HEK293 (cell line): ENCODE results near the gene STUM.

Experiments used
- CTCF ChIA-PET: fragments of 350-600 bp; formaldehyde crosslinking; extraction: SDS; loops from one replicate; lab custom pipeline; 2021; ENCODE audit warnings: antibody characterized with exemption; lab: Yijun Ruan, JAX
- POLR2A ChIA-PET: fragments of 300-600 bp; formaldehyde crosslinking; extraction: SDS; loops from one replicate; lab custom pipeline; 2020; ENCODE audit warnings: antibody characterized with exemption, inconsistent platforms; lab: Yijun Ruan, JAX
- H3K27ac ChIP-seq: fragments of 200-500 bp; sonication (Bioruptor generic); 2 replicates; pipeline ENCODE4 v1.5.1; 2014; ENCODE audit warnings: low read depth, low read length, control low read depth, inconsistent platforms; ENCODE audit errors: extremely low read depth
- H3K36me3 ChIP-seq, 2 experiments: fragments of 200-500 bp in 1 of 2; sonication (Bioruptor generic) in 1 of 2; 1 replicate in 1 of 2; 2 replicates in 1 of 2; pipeline ENCODE4 v1.5.1; 2014 to 2017; ENCODE audit warnings: inconsistent platforms in 2 of 2, low read length in 2 of 2; ENCODE audit not compliant: control insufficient read depth in 2 of 2, insufficient read depth in 1 of 2
- H3K4me1 ChIP-seq: fragments of 200-500 bp; sonication (Bioruptor generic); 2 replicates; pipeline ENCODE4 v1.5.1; 2014; ENCODE audit warnings: mild to moderate bottlenecking, low read length, inconsistent platforms; ENCODE audit not compliant: control insufficient read depth, insufficient read depth
- H3K4me3 ChIP-seq: 2 replicates; pipeline ENCODE4 v1.5.1; 2011; ENCODE audit warnings: low read depth, mild to moderate bottlenecking, control low read depth, low read length, moderate library complexity
- H3K9me3 ChIP-seq: fragments of 200-500 bp; sonication (Bioruptor generic); 2 replicates; pipeline ENCODE4 v1.5.1; 2014; ENCODE audit warnings: low read depth, low read length, inconsistent platforms; ENCODE audit not compliant: control insufficient read depth, insufficient read depth
- BCL11B ChIP-seq: fragments of 450-650 bp; formaldehyde crosslinking; IDR thresholded peaks from 2 replicates; pipeline ENCODE4 v1.5.1; 2016; ENCODE audit warnings: low read depth, missing biosample characterization, missing genetic modification characterization
- BCL6B ChIP-seq: fragments of 450-650 bp; formaldehyde crosslinking; IDR thresholded peaks from 2 replicates; pipeline ENCODE4 v1.5.1; 2017; ENCODE audit warnings: missing biosample characterization, missing genetic modification characterization
- EGR2 ChIP-seq: fragments of 450-650 bp; formaldehyde crosslinking; IDR thresholded peaks from 2 replicates; pipeline ENCODE4 v1.5.1; 2016; ENCODE audit warnings: low read depth, missing biosample characterization, missing genetic modification characterization
- GFI1B ChIP-seq: fragments of 450-650 bp; formaldehyde crosslinking; IDR thresholded peaks from 2 replicates; pipeline ENCODE4 v1.5.1; 2016; ENCODE audit warnings: missing biosample characterization, missing genetic modification characterization
- GLIS1 ChIP-seq: fragments of 450-650 bp; formaldehyde crosslinking; IDR thresholded peaks from 2 replicates; pipeline ENCODE4 v1.5.1; 2016; ENCODE audit warnings: missing biosample characterization, missing genetic modification characterization
- KLF1 ChIP-seq: fragments of 450-650 bp; formaldehyde crosslinking; IDR thresholded peaks from 2 replicates; pipeline ENCODE4 v1.5.1; 2016; ENCODE audit warnings: missing biosample characterization, missing genetic modification characterization
- MYNN ChIP-seq: fragments of 450-650 bp; formaldehyde crosslinking; IDR thresholded peaks from 2 replicates; pipeline ENCODE4 v1.5.1; 2016; ENCODE audit warnings: missing biosample characterization, missing genetic modification characterization, borderline replicate concordance
- SP7 ChIP-seq: fragments of 450-650 bp; formaldehyde crosslinking; IDR thresholded peaks from 2 replicates; pipeline ENCODE4 v1.5.1; 2016; ENCODE audit warnings: missing biosample characterization, missing genetic modification characterization
- ZBTB49 ChIP-seq: fragments of 450-650 bp; formaldehyde crosslinking; IDR thresholded peaks from 2 replicates; pipeline ENCODE4 v1.5.1; 2016; ENCODE audit warnings: missing biosample characterization, missing genetic modification characterization, low read depth
- ZFHX2 ChIP-seq: fragments of 450-650 bp; formaldehyde crosslinking; conservative IDR thresholded peaks from 2 replicates; pipeline ENCODE4 v1.5.1; 2016; ENCODE audit warnings: missing biosample characterization, missing genetic modification characterization
- ZNF121 ChIP-seq: fragments of 450-650 bp; formaldehyde crosslinking; IDR thresholded peaks from 2 replicates; pipeline ENCODE4 v1.5.1; 2016; ENCODE audit warnings: missing biosample characterization, missing genetic modification characterization
- ZNF146 ChIP-seq: fragments of 450-650 bp; formaldehyde crosslinking; IDR thresholded peaks from 2 replicates; pipeline ENCODE4 v1.5.1; 2016; ENCODE audit warnings: missing biosample characterization, missing genetic modification characterization
- ZNF2 ChIP-seq: fragments of 450-650 bp; formaldehyde crosslinking; IDR thresholded peaks from 2 replicates; pipeline ENCODE4 v1.5.1; 2016; ENCODE audit warnings: missing biosample characterization, missing genetic modification characterization
- ZNF362 ChIP-seq: fragments of 450-650 bp; formaldehyde crosslinking; IDR thresholded peaks from 2 replicates; pipeline ENCODE4 v1.5.1; 2016; ENCODE audit warnings: missing biosample characterization, missing genetic modification characterization
- ZNF518A ChIP-seq: fragments of 450-650 bp; formaldehyde crosslinking; conservative IDR thresholded peaks from 2 replicates; pipeline ENCODE4 v1.5.1; 2016; ENCODE audit warnings: low read depth, missing biosample characterization, missing genetic modification characterization
- ZNF555 ChIP-seq: fragments of 450-650 bp; formaldehyde crosslinking; conservative IDR thresholded peaks from 2 replicates; pipeline ENCODE4 v1.5.1; 2017; ENCODE audit warnings: missing biosample characterization, mild to moderate bottlenecking, missing genetic modification characterization, inconsistent platforms
- ZNF585B ChIP-seq: fragments of 450-650 bp; formaldehyde crosslinking; IDR thresholded peaks from 2 replicates; pipeline ENCODE4 v1.5.1; 2016; ENCODE audit warnings: missing biosample characterization, missing genetic modification characterization
- ZNF624 ChIP-seq: fragments of 450-650 bp; formaldehyde crosslinking; IDR thresholded peaks from 2 replicates; pipeline ENCODE4 v1.5.1; 2017; ENCODE audit warnings: missing biosample characterization, missing genetic modification characterization
- ZNF785 ChIP-seq: fragments of 450-650 bp; formaldehyde crosslinking; IDR thresholded peaks from 2 replicates; pipeline ENCODE4 v1.5.1; 2016; ENCODE audit warnings: missing biosample characterization, missing genetic modification characterization
- ZNF837 ChIP-seq: fragments of 450-650 bp; formaldehyde crosslinking; IDR thresholded peaks from 2 replicates; pipeline ENCODE4 v1.5.1; 2016; ENCODE audit warnings: missing biosample characterization, missing genetic modification characterization
- TF ChIP-seq, protein P1 (sequence below): fragments of 450-650 bp; IDR thresholded peaks from 2 replicates; pipeline ENCODE4 v1.5.1; 2018; ENCODE audit warnings: missing biosample characterization, missing genetic modification characterization
- TF ChIP-seq, protein P2 (sequence below): fragments of 450-650 bp; IDR thresholded peaks from 2 replicates; pipeline ENCODE4 v1.5.1; 2018; ENCODE audit warnings: missing biosample characterization, mild to moderate bottlenecking, missing genetic modification characterization

The STUM gene

DNA sequence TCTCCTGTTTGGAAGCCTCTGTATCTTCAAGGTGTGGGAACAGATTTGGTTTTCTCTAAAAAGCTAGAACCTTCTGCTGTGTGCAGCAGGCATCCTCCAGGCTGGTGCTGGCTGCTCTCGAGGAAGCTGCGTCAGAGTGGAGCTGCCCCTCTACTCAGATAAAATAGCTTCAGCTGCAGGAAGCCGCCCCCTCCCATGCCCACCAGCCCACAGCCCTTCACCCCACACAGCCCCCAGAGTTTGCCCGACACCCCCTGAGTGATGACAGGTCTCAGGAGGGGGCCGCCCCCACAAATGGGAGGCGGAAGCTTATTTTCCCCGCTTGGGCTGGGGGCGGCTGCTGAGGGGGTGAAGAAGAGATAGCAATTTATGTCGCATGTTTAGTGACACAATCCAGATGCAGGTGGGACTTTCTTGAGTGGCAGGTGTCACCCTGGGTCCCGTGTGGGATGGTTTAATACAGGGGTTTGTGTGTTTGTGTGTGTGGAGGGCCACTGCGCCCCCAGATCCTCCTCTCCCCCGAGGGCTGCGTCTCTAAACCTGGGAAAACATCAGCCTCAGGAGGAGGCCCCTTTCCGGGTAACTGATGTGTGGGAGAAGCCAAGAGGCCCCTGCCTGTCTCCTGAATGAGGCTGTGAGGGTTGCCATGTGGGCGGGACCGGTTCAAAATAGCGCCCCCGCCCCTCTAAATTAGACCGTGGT, 55.4 kb downstream of the STUM start:
- TF ChIP-seq, protein P1, sequence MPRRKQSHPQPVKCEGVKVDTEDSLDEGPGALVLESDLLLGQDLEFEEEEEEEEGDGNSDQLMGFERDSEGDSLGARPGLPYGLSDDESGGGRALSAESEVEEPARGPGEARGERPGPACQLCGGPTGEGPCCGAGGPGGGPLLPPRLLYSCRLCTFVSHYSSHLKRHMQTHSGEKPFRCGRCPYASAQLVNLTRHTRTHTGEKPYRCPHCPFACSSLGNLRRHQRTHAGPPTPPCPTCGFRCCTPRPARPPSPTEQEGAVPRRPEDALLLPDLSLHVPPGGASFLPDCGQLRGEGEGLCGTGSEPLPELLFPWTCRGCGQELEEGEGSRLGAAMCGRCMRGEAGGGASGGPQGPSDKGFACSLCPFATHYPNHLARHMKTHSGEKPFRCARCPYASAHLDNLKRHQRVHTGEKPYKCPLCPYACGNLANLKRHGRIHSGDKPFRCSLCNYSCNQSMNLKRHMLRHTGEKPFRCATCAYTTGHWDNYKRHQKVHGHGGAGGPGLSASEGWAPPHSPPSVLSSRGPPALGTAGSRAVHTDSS: no peak
- TF ChIP-seq ZNF362 (tag by site-specific recombination) (no peak), ZNF555 (tag by site-specific recombination) (no peak), ZNF121 (tag by site-specific recombination) (no peak), ZFHX2 (tag by site-specific recombination) (peak; percentile 100), BCL11B (tag by site-specific recombination) (no peak), ZNF2 (tag by site-specific recombination) (no peak), ZNF785 (tag by site-specific recombination) (no peak), ZNF624 (tag by site-specific recombination) (no peak), KLF1 (0 out of 2 replicates have a peak, but pooled peaks have one; percentile 21), SP7 (tag by site-specific recombination) (0 out of 2 replicates have a peak, but pooled peaks have one; percentile 11), ZBTB49 (no peak), BCL6B (tag by site-specific recombination) (no peak), ZNF146 (no peak), GLIS1 (tag by site-specific recombination) (no peak), ZNF518A (tag by site-specific recombination) (no peak), ZNF585B (tag by site-specific recombination) (no peak), GFI1B (tag by site-specific recombination) (no peak), MYNN (tag by site-specific recombination) (no peak), ZNF837 (tag by site-specific recombination) (no peak), EGR2 (peak; percentile 100)
- TF ChIP-seq, protein P2, sequence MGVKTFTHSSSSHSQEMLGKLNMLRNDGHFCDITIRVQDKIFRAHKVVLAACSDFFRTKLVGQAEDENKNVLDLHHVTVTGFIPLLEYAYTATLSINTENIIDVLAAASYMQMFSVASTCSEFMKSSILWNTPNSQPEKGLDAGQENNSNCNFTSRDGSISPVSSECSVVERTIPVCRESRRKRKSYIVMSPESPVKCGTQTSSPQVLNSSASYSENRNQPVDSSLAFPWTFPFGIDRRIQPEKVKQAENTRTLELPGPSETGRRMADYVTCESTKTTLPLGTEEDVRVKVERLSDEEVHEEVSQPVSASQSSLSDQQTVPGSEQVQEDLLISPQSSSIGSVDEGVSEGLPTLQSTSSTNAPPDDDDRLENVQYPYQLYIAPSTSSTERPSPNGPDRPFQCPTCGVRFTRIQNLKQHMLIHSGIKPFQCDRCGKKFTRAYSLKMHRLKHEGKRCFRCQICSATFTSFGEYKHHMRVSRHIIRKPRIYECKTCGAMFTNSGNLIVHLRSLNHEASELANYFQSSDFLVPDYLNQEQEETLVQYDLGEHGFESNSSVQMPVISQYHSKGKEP (tag by site-specific recombination): no peak
- H3K9me3 ChIP-seq: no peaks in the 10 kb centered on the region
- no peak overlapping the region for H3K27ac ChIP-seq
- H3K4me3 ChIP-seq: no peak overlapping the region
- no peaks in the 10 kb centered on the region for H3K36me3 ChIP-seq
- CTCF ChIA-PET: interaction anchor here (0.5 to 1.9 kb wide), 7 partner anchors 20 to 1402 kb away, joined by 3 to 7 read pairs (median 5); partner anchors contain the start of gene STUM
- POLR2A ChIA-PET: no interaction called here
- H3K4me1 ChIP-seq: no peaks in the 10 kb centered on the region
